ENCODE results near the gene IL11RA.

Gene IL11RA

DNA sequence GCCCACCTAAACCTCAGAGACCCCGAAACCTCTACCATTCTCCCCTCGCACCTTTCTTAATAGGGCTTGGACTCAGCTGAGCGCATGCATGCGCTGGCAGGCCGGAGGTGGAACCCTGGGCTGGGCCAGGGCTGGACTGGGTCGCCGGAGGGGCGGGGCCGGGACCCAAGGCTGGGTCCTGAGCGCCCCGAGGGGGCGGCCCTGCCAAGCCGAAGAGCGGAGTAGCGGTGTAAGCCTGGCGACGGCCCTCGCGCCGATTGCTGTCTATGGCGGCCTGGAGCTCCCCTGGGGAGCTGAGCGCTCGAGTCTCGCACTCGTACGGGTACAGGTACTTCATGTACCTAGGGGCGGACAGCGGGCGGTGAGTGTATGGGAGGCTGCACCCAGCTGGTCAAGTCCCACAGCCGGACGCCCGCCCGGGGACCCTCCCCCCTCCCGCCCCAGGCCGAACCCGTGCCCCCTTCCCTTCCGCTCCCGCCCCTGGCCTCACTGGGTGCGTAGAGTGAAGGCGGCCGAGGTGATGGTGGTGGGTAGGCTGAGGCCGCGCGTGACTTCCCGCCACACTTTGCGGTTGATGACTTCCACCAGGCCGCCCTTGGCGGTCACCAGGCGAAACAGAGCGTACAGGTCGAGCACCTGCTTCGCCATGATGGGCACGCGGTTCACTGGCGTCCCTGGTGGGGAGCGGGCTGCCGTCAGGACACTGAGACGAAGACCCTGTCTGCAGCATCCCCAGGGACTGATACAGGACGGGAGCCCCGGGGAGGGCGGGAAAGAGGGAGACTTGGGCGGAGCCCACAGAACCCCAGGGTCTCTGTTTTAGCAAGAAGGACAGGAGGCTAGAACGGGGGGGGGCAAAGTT lies 28.4 kb upstream of the IL11RA start:
- Histone ChIP-seq H3K9me3 (ENCODE audit: control insufficient read depth, insufficient read depth, low read length) (no peaks in the 10 kb centered on the region), H3K4me1 (ENCODE audit: insufficient read depth, low read length) (peaks cover 4% of the 10 kb centered on the region), H3K9ac (ENCODE audit: low read depth, low read length) (peak overlapping the region; percentile 11; the same call in 1 of the 2 replicates), H3K36me3 (ENCODE audit: insufficient read depth, low read length) (no peaks in the 10 kb centered on the region)

DNA sequence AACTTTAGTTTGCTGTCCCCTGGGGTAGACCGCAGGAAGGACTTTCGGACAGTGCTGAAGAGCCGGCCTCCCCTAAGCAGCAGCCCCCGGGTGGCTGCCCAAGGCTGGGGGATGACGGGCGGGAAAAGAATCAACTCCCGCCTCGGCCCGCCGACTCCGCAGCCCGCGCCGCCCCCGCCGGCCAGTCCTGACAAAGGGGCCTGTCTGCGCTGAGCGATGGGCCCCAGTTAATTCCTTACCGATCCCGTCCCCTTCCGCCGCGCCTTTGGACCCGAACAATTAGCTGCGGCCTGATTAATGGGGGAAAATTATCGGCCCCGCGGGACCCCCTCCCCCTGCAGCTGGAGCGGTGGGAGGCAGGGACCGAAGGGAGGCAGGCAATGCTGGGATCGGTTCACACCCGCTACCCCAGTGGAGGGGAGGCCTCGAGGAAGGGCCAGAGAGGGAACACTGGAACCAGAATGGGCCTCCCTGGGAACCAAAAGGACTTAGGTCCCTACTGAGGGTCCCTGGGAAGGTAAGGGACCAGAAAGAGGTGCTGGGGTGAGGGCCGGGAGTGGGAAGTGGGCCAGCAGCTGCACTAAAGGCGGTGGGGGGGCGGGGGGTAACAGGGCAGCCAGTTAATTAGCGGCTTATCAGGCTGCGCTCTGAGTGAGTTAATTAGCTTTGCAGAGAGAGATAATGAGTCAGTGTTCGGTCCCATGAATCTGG lies 27.4 kb upstream of the IL11RA start:
- no peaks in the 10 kb centered on the region for H3K36me3 ChIP-seq (ENCODE audit: insufficient read depth, low read length)
- H3K4me1 ChIP-seq (ENCODE audit: insufficient read depth, low read length) = peaks cover 4% of the 10 kb centered on the region
- H3K9ac ChIP-seq (ENCODE audit: low read depth, low read length) = peak overlapping the region; percentile 33; the same call in 1 of the 2 replicates
- H3K9me3 ChIP-seq (ENCODE audit: control insufficient read depth, insufficient read depth, low read length) = no peaks in the 10 kb centered on the region

DNA sequence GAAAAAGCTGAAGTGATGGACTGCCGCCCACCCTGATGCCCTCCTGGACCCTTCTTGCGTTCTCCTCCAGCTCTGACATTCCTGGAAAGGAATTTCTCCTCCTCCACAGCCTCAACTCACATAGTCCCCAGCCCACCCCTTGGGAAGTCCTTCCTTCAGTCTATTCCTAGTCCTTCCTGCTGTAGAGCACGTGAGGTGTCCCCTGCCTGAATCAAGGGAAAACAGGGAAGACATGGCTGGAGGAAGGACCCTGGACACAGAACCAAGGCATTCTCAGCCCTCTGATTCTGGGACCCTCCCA lies 26.8 kb upstream of the IL11RA start:
- Histone ChIP-seq H3K4me1 (ENCODE audit: insufficient read depth, low read length) (peaks cover 4% of the 10 kb centered on the region), H3K9me3 (ENCODE audit: control insufficient read depth, insufficient read depth, low read length) (no peaks in the 10 kb centered on the region), H3K9ac (ENCODE audit: low read depth, low read length) (no peak overlapping the region), H3K36me3 (ENCODE audit: insufficient read depth, low read length) (no peaks in the 10 kb centered on the region)

DNA sequence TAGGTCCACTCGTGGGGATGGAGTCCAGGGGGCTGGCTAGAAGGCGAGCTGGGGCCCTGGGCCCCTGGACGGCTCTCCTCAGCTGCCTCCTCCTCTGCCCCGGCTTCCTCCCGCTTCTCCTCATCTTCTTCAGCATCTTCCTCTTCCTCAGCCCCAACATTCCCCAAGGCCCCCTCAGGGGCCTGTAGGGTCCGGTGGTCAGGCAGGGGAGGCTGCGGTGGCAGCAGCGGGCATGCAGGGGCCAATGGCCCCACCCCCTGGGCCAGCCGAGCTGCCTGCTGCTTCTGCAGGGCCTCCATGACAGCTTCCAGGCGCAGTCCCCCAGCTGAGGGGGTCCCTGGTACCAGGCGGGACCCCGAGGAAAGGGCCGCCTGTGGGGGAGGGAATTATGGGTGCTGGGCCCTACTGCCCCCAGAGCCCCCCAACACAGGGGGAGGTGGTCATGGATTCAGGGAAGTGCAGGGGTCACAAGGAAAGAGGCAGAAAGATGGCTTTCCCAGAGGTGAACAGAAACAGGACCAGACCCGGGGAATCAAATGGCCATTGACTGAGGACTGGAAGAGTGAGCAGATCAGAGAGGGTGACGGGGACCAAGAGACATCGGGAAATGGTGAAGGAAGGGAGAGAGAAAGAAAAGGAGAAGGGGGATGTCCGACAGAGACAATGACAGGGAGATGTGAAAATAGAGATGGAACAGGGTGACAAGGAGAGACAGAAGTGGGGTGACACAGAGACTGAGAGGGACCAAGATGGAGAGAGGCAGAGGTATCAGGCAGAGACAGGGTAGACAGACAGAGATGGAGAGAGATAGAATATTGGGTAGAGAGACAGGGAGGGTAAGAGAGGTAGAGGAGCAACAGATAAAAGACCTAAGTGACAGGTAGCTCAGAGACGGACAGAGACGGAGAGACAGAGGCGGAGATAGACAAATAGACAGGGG lies 24.0 kb upstream of the IL11RA start:
- H3K4me1 ChIP-seq (ENCODE audit: insufficient read depth, low read length) = peaks cover 4% of the 10 kb centered on the region
- peak overlapping the region; percentile 39; the same call in 1 of the 2 replicates for H3K9ac ChIP-seq (ENCODE audit: low read depth, low read length)
- H3K9me3 ChIP-seq (ENCODE audit: control insufficient read depth, insufficient read depth, low read length) = no peaks in the 10 kb centered on the region
- H3K36me3 ChIP-seq (ENCODE audit: insufficient read depth, low read length) = no peaks in the 10 kb centered on the region

DNA sequence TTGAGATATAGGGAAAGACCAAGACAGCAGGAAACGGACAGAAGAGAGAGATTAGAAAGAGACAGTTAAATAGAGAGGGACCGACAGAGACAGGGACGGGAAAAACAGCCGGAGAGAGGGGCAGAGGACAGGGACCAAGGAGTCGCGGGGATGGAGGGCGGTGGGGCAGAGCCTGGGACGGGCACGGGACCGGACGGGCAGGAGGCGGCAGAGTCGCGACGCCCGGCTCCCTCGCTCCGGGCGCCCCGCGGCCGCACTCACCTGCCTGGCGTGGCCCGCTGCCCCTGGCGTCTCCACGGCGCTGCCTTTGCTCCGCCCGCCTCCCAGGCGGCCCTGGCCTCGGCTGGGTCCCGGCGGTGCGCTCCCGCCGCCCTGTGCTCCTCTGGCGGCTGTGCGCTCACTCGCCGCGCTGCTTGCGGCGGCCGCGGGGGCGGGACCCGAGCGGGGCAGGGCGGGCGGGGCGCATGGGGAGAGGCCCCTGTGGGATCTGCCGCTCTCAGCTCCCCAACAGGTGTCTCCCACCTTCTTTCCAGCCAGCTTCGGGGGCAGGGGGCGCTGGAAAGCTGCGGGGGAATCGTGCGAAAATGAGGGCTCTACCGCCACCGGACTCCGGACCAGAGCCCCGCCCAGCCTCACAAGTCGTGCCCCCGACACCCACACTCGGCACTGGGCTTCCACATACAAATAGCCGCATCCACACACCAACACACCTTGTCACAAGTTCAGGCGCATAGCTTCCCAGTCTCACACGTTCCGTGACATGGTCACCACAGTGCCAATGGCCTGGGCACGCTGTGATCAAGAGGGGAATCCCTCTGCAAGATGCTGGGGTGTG lies 23.1 kb upstream of the IL11RA start, which contains the start of gene ARID3C:
ARID3C (minus strand) TSS at position 411 of the 835 bp plus-strand sequence. CDS start 1,052 bp downstream, outside the sequence.
- Histone ChIP-seq H3K9ac (ENCODE audit: low read depth, low read length) (peak within 1 kb of the TSS; percentile 39; the same call in 1 of the 2 replicates), H3K9me3 (ENCODE audit: control insufficient read depth, insufficient read depth, low read length) (no peaks in the 10 kb centered on the region), H3K4me1 (ENCODE audit: insufficient read depth, low read length) (peaks cover 12% of the 10 kb centered on the region), H3K36me3 (ENCODE audit: insufficient read depth, low read length) (no peaks in the 10 kb centered on the region)

DNA sequence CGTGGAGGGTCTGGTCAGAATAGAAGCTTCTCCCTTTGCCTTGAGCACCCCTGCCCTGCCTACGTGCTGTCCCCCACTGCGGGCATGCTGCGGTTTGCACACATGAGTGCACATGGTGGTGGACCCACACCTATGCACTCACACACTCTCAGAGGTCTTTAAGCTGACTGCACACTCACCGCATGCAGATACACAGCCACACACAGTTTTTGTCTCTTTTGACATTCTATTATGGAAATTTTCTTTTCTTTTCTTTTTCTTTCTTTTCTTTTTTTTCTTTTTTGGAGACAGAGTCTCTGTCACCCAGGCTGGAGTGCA lies 22.5 kb upstream of the IL11RA start:
- peaks cover 12% of the 10 kb centered on the region for H3K4me1 ChIP-seq (ENCODE audit: insufficient read depth, low read length)
- no peaks in the 10 kb centered on the region for H3K36me3 ChIP-seq (ENCODE audit: insufficient read depth, low read length)
- no peaks in the 10 kb centered on the region for H3K9me3 ChIP-seq (ENCODE audit: control insufficient read depth, insufficient read depth, low read length)
- H3K9ac ChIP-seq (ENCODE audit: low read depth, low read length) = peak overlapping the region; percentile 39; the same call in 1 of the 2 replicates

DNA sequence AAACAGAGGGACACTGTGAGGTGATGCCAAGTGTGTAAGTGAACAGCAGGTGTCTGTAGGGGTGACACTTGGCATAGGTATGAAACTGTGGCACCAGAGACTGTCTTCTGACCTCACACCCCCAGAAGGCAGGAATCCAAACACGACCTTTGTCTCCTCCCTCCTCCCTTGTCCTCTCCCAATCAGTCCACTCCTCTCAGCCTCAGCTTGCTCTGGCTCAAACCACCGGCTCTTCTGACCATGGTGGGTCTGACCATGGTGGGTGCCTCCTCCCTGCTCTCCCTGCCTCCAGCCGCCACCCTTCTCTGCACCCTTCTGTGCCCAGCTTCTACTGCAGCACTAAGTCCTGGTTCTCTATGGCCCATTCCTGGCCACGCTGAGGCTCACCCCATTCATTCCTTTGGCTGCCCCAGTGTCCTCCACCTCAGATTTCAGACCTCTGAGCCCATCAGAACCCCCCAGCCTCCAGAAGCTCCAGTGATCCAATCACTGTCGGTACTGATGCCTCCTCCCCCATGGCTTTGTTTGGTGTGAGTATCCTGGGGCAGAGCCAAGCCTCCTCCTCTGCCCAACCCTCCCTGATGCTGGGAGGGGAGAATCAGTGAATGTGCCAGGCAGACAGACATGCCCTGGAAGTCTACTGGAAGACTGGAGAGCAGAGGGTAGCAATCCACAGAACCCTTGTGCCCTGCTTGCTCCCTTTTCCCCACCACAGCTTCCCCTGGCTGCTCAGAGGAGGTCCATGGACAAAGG lies 21.4 kb upstream of the IL11RA start:
- Histone ChIP-seq H3K36me3 (ENCODE audit: insufficient read depth, low read length) (no peaks in the 10 kb centered on the region), H3K9me3 (ENCODE audit: control insufficient read depth, insufficient read depth, low read length) (no peaks in the 10 kb centered on the region)

DNA sequence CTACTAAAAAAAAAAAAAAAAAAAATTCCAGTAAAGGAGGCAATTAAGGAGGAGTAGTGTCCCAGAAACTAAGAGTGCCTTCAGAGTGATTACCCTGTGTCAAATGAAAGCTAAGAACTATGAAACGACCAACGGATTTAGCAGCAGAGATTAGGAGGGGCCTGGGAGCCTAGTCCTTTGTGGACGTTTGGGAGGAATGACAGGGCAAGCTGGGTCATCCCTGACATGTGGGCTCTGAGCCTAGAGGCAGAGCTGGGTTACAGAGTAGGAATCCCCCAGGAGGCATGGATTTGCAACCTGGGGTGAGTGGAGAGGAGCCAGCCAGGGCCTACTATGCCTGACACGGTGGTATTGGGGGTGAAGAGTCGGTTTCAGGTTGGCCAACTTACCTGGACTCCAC lies 18.8 kb upstream of the IL11RA start:
- Histone ChIP-seq H3K9me3 (ENCODE audit: control insufficient read depth, insufficient read depth, low read length) (no peaks in the 10 kb centered on the region), H3K36me3 (ENCODE audit: insufficient read depth, low read length) (no peaks in the 10 kb centered on the region), H3K4me1 (ENCODE audit: insufficient read depth, low read length) (peaks cover 11% of the 10 kb centered on the region), H3K9ac (ENCODE audit: low read depth, low read length) (no peak overlapping the region)

More for the DNA sequence above, 21.4 kb upstream of the IL11RA start:
- H3K4me1 ChIP-seq (ENCODE audit: insufficient read depth, low read length) = peaks cover 12% of the 10 kb centered on the region
- H3K9ac ChIP-seq (ENCODE audit: low read depth, low read length) = no peak overlapping the region

DNA sequence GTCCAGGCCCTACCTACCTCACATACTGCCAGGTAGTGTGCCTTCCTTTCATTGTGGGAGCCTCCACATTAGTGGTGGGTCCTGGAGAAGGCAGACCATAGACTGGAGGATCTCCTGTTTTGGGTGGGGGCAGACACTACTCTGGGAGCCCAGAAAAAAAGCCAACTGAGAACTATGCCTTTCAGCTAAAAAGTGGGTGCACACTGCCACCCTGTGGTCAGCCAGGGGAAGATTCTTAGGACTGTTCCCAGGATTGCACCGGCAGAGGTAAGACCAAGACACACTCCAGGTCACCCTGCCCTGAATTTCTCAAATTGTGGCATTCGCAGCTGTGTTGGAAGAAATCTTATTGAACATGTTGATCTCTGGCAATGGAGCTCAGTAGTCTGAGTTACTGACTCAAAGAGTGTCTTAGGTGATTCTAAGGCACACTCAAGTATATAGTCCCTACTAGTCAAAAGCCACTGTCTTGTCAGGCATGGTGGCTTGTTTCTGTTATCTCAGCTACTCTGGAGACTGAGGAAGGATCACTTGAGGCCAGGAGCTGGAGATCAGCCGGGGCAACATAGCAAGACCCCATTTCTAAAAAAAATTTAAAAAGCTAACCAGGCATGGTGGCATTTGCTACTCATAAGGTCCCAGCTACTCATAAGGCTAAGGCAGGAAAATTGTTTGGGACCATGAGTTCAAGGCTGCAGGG lies 18.0 kb upstream of the IL11RA start:
- peaks cover 15% of the 10 kb centered on the region for H3K4me1 ChIP-seq (ENCODE audit: insufficient read depth, low read length)
- no peak overlapping the region for H3K9ac ChIP-seq (ENCODE audit: low read depth, low read length)
- no peaks in the 10 kb centered on the region for H3K36me3 ChIP-seq (ENCODE audit: insufficient read depth, low read length)
- no peaks in the 10 kb centered on the region for H3K9me3 ChIP-seq (ENCODE audit: control insufficient read depth, insufficient read depth, low read length)

DNA sequence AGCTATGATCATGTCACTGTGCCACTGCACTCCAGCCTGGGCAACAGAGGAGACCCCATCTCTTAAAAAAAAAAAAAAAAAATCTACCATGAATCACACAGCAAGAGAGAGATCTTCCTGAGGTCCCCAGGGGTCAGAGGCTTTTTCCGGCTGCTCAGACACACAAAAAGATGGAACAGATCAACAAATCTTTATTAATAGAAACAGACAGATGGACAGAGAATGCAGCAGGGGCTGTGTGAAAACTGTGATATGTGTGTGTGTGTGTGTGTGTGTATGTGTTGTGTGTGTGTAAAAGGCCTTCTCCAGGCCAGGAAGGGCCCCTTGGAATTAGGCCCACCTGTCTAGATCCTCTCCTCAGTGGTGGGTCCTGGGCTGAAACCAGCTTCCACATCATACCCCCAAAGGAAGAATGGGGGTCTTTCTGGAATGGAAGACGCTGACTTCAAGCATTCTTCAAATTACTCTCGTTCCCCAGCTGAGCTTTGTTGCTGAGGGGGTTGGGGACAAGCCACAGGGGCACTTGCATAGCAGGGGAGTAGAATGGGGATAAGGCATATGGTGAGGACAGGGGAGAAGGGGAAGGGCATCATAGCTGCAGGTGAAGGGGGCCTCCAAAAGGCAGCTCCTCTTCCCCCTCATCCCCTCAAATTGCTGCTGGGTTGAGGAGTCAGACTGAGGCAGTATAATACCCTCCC lies 17.3 kb upstream of the IL11RA start:
- H3K9ac ChIP-seq (ENCODE audit: low read depth, low read length) = no peak overlapping the region
- no peaks in the 10 kb centered on the region for H3K9me3 ChIP-seq (ENCODE audit: control insufficient read depth, insufficient read depth, low read length)

DNA sequence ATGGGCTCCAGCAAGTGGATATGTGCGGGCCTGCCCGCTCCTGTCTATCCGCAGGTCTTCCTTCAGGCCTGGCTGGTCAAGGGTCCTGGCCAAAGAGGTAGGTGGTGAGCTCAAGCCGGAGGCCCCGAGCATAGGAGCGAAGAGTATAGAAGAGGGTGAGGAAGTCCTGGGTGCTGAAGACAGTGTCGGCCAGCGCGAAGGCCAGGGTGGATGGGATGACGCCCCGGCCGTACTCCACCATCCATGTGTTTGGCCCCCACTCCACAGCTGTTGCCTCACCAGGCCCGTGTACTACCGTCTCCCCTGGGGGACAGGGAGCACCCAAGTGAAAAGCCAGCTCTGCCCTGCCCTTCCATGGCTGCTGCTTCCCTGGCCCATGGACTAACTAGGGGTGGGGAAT lies 16.4 kb upstream of the IL11RA start:
- no peaks in the 10 kb centered on the region for H3K9me3 ChIP-seq (ENCODE audit: control insufficient read depth, insufficient read depth, low read length)
- peaks cover 15% of the 10 kb centered on the region for H3K4me1 ChIP-seq (ENCODE audit: insufficient read depth, low read length)
- H3K36me3 ChIP-seq (ENCODE audit: insufficient read depth, low read length) = no peaks in the 10 kb centered on the region
- H3K9ac ChIP-seq (ENCODE audit: low read depth, low read length) = no peak overlapping the region

More for the DNA sequence above, 17.3 kb upstream of the IL11RA start:
- Histone ChIP-seq H3K36me3 (ENCODE audit: insufficient read depth, low read length) (no peaks in the 10 kb centered on the region), H3K4me1 (ENCODE audit: insufficient read depth, low read length) (peaks cover 15% of the 10 kb centered on the region)

DNA sequence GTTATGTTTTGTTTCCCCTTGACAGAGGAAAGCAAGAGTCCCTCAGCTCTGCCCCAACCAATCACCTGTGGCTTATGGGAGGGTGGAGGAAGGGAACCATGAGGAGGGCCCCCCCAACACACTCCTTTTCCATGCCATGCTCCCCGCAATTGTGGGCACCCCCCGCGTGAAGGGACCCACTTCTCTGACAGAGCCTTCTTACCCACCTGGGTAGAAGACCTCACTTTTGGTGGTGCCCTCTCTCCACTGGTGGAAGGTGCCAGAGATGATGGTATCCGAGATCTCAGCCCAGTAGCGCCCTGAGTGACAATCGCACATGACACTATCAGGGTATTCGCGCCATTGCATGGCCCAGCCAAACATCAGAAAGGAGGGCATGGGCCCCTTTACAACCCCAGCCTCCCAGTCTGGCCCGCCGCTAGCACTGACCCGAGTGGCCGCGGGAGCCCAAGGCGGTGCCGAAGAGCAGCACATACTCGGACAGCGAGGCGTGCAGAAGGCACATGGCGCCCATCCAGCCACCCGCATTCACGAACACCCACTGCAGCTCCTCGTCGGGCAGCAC lies 15.1 kb upstream of the IL11RA start:
- Histone ChIP-seq H3K9me3 (ENCODE audit: control insufficient read depth, insufficient read depth, low read length) (no peaks in the 10 kb centered on the region), H3K4me1 (ENCODE audit: insufficient read depth, low read length) (peaks cover 15% of the 10 kb centered on the region), H3K9ac (ENCODE audit: low read depth, low read length) (peak overlapping the region; percentile 70), H3K36me3 (ENCODE audit: insufficient read depth, low read length) (no peaks in the 10 kb centered on the region)

Measured in ES-I3 (cell line).